Measurements from ENCODE around the gene BCL10. TPM values are rescaled to one million over a fixed set of nuclear protein-coding genes. Genes with fewer than 3 reads are reported as not detected.

Gene BCL10
- 30.4 and 35.7 TPM in 2 replicates for total RNA-seq

DNA sequence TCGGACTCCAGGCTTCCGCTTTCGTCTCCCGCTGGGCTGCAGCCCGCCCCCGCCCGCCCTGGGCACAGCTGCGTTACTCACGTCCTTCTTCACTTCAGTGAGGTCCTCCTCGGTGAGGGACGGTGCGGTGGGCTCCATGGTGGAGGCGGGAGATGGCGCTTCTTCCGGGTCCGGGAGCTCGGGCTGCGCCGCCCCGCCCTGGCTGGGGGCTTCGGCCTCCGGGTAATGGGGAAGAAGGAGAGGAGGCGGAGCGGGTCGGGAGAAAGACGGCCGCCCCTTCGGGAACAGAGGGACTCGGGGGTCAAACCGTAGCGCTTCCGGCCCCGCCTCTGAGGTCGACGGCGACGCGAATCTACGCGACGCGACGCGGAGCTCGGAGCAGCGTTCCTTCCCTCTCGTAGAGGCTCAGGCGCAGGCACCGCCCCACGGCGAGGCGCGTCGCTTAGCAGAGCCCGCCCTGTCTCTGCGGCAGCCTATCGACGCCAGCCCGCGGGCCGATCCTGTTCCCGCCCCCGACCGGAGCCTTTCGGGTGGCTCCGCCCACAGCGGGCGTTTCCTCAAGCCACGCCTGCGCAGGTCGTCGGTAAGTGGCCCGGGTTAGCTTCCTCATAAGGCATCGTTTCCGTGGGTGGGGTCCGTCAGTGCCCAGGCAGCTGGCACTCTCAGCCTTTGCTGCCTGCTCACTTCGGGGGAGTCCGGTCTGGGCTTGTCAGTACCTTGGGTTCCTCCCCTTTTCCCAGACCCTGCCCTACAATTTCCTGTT, at the start of gene BCL10:
Gene BCL10, minus strand, starts transcription at position 418 of the 763 bp plus-strand sequence. Its CDS starts 280 bp downstream, at position 138.
- Histone ChIP-seq H4K20me1 (ENCODE audit: insufficient read depth, low read length) (peaks cover 23% of the 10 kb centered on the region), H3K36me3 (ENCODE audit: insufficient read depth, low read length) (peaks cover 6% of the 10 kb centered on the region), H3K27ac (ENCODE audit: low read depth, low read length) (peak within 1 kb of the TSS; percentile 86), H3K9me3 (ENCODE audit: low read depth, low read length) (no peaks in the 10 kb centered on the region), H3K4me2 (ENCODE audit: insufficient read depth, low read length) (peak within 1 kb of the TSS; percentile 92), H3K27me3 (ENCODE audit: insufficient read depth, low read length) (no peaks in the 10 kb centered on the region), H3K79me2 (ENCODE audit: insufficient read depth, low read length) (peaks cover 48% of the 10 kb centered on the region), H2AFZ (ENCODE audit: low read length) (peak within 1 kb of the TSS; percentile 85), H3K4me1 (ENCODE audit: insufficient read depth, low read length) (peaks cover 33% of the 10 kb centered on the region), H3K4me3 (ENCODE audit: insufficient read depth, low read length) (peak within 1 kb of the TSS; percentile 82)
- TF ChIP-seq CTCF (IDR thresholded peaks at IDR 0.05; ENCODE audit: extremely low read depth, low read depth, low read length), result no peak
- DNase-seq (ENCODE audit: insufficient read length, low spot score, missing footprints), result peak; percentile 96

- Histone ChIP-seq H3K9me3 (ENCODE audit: low read depth, low read length) (no peaks in the 10 kb centered on the region), H3K27ac (ENCODE audit: low read depth, low read length) (peak overlapping the region; percentile 53), H4K20me1 (ENCODE audit: insufficient read depth, low read length) (no peaks in the 10 kb centered on the region)
Measured at GRCh38 chr1:85325920-85326319, 49.5 kb upstream of the BCL10 start.

DNA sequence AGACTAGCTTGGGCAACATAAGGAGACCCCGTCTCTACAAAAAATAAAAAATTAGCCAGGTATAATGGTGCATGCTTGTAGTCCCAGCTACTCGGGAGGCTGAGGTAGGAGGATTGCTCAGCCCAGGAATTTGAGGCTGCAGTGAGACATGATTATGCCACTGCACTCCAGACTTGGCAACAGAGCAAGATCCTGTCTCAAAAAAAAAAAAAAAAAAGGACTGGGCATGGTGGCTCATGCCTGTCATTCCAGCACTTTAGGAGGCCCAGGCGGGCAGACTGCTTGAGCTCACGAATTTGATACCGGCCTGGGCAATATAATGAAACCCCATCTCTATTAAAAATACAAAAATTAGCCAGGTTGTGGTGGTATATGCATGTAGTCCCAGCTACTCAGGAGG, 47.3 kb upstream of the BCL10 start:
- H3K9me3 ChIP-seq (ENCODE audit: low read depth, low read length), result no peaks in the 10 kb centered on the region
- no peak overlapping the region for H2AFZ ChIP-seq (ENCODE audit: low read length)
- peaks cover 41% of the 10 kb centered on the region for H3K79me2 ChIP-seq (ENCODE audit: insufficient read depth, low read length)
- H3K4me2 ChIP-seq (ENCODE audit: insufficient read depth, low read length), result no peak overlapping the region
- H3K27ac ChIP-seq (ENCODE audit: low read depth, low read length), result peak overlapping the region; percentile 98
- H3K27me3 ChIP-seq (ENCODE audit: insufficient read depth, low read length), result no peaks in the 10 kb centered on the region
- peaks cover 89% of the 10 kb centered on the region for H3K4me1 ChIP-seq (ENCODE audit: insufficient read depth, low read length)
- no peak for TF ChIP-seq CTCF (IDR thresholded peaks at IDR 0.05; ENCODE audit: extremely low read depth, low read depth, low read length)
- H4K20me1 ChIP-seq (ENCODE audit: insufficient read depth, low read length), result no peaks in the 10 kb centered on the region
- no peak for DNase-seq (ENCODE audit: insufficient read length, low spot score, missing footprints)
- H3K4me3 ChIP-seq (ENCODE audit: insufficient read depth, low read length), result no peak overlapping the region
- peaks cover 53% of the 10 kb centered on the region for H3K36me3 ChIP-seq (ENCODE audit: insufficient read depth, low read length)

More at GRCh38 chr1:85325920-85326319, 49.5 kb upstream of the BCL10 start:
- no peak overlapping the region for H3K4me3 ChIP-seq (ENCODE audit: insufficient read depth, low read length)
- H3K4me1 ChIP-seq (ENCODE audit: insufficient read depth, low read length), result peaks cover 90% of the 10 kb centered on the region
- no peak for TF ChIP-seq CTCF (IDR thresholded peaks at IDR 0.05; ENCODE audit: extremely low read depth, low read depth, low read length)
- no peaks in the 10 kb centered on the region for H3K27me3 ChIP-seq (ENCODE audit: insufficient read depth, low read length)
- H3K36me3 ChIP-seq (ENCODE audit: insufficient read depth, low read length), result peaks cover 33% of the 10 kb centered on the region
- H2AFZ ChIP-seq (ENCODE audit: low read length), result no peak overlapping the region
- peaks cover 38% of the 10 kb centered on the region for H3K79me2 ChIP-seq (ENCODE audit: insufficient read depth, low read length)
- no peak for DNase-seq (ENCODE audit: insufficient read length, low spot score, missing footprints)
- no peak overlapping the region for H3K4me2 ChIP-seq (ENCODE audit: insufficient read depth, low read length)

DNA sequence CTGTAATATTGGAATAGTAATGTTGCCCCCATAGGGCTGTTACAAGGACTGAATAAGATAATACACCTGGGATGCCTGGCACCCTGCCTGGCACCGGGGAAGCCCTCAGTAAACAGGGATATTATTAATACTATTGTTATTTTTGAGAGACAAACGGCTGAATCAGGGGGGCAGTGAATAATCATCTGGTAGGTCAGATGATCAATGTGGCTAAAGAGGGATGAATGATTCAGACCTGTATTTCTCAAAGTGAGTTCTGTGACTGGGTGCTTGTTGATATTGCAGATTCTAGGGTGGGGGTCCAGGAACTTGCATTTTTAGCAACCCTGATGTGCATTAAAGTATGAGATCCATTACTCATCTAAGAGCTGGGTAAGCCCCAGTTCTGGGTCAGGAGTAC, 46.2 kb upstream of the BCL10 start:
- no peaks in the 10 kb centered on the region for H3K27me3 ChIP-seq (ENCODE audit: insufficient read depth, low read length)
- no peak for TF ChIP-seq CTCF (IDR thresholded peaks at IDR 0.05; ENCODE audit: extremely low read depth, low read depth, low read length)
- no peaks in the 10 kb centered on the region for H3K9me3 ChIP-seq (ENCODE audit: low read depth, low read length)
- no peak overlapping the region for H2AFZ ChIP-seq (ENCODE audit: low read length)
- no peaks in the 10 kb centered on the region for H4K20me1 ChIP-seq (ENCODE audit: insufficient read depth, low read length)
- peak; percentile 61 for DNase-seq (ENCODE audit: insufficient read length, low spot score, missing footprints)
- H3K4me1 ChIP-seq (ENCODE audit: insufficient read depth, low read length), result peaks cover 87% of the 10 kb centered on the region
- peaks cover 37% of the 10 kb centered on the region for H3K79me2 ChIP-seq (ENCODE audit: insufficient read depth, low read length)
- H3K27ac ChIP-seq (ENCODE audit: low read depth, low read length), result peak overlapping the region; percentile 98
- no peak overlapping the region for H3K4me2 ChIP-seq (ENCODE audit: insufficient read depth, low read length)
- H3K36me3 ChIP-seq (ENCODE audit: insufficient read depth, low read length), result peaks cover 52% of the 10 kb centered on the region
- no peak overlapping the region for H3K4me3 ChIP-seq (ENCODE audit: insufficient read depth, low read length)

All from osteoblast (primary cell).